ENCODE data around the gene PDXK. TPM values are rescaled to one million over a fixed set of nuclear protein-coding genes. Genes with fewer than 3 reads are reported as not detected.

Gene PDXK
- total RNA-seq, 1 donor from 2014 or later, result 12.5 TPM

- no peaks in the 10 kb centered on the region for H3K9me3 ChIP-seq (ENCODE audit: control insufficient read depth in 3 of 3, low read length in 3 of 3)
- no peak overlapping the region for H3K4me3 ChIP-seq (ENCODE audit: low read length in 3 of 3)
- no peaks in the 10 kb centered on the region for H3K27me3 ChIP-seq (ENCODE audit: control insufficient read depth in 3 of 3, insufficient read depth in 3 of 3, low read length in 3 of 3)
- H3K9ac ChIP-seq (ENCODE audit: low read depth in 1 of 3, low read length in 3 of 3), result no peak overlapping the region
- H3K4me1 ChIP-seq (ENCODE audit: control insufficient read depth in 3 of 3, insufficient read depth in 3 of 3, low read length in 3 of 3), result no peaks in the 10 kb centered on the region
- H3K27ac ChIP-seq (ENCODE audit: low read depth, low read length), result no peak overlapping the region
- peaks cover 72 to 86% (median 72%) of the 10 kb centered on the region in 3 donors for H3K36me3 ChIP-seq (ENCODE audit: control insufficient read depth in 3 of 3, insufficient read depth in 3 of 3, low read length in 3 of 3)
Measured at GRCh38 chr21:43801006-43801783, 82.3 kb downstream of the PDXK start.

- Histone ChIP-seq H3K27me3 (ENCODE audit: control insufficient read depth in 3 of 3, insufficient read depth in 3 of 3, low read length in 3 of 3) (no peaks in the 10 kb centered on the region), H3K27ac (ENCODE audit: low read depth, low read length) (no peak overlapping the region), H3K9ac (ENCODE audit: low read depth in 1 of 3, low read length in 3 of 3) (no peak overlapping the region), H3K4me1 (ENCODE audit: control insufficient read depth in 3 of 3, insufficient read depth in 3 of 3, low read length in 3 of 3) (no peaks in the 10 kb centered on the region), H3K4me3 (ENCODE audit: low read length in 3 of 3) (no peak overlapping the region), H3K36me3 (ENCODE audit: control insufficient read depth in 3 of 3, insufficient read depth in 3 of 3, low read length in 3 of 3) (peaks cover 56 to 72% (median 56%) of the 10 kb centered on the region in 3 donors), H3K9me3 (ENCODE audit: control insufficient read depth in 3 of 3, low read length in 3 of 3) (no peaks in the 10 kb centered on the region)
Measured at GRCh38 chr21:43802713-43803313, 83.9 kb downstream of the PDXK start.

- no peaks in the 10 kb centered on the region for H3K9me3 ChIP-seq (ENCODE audit: control insufficient read depth in 3 of 3, low read length in 3 of 3)
- no peaks in the 10 kb centered on the region for H3K27me3 ChIP-seq (ENCODE audit: control insufficient read depth in 3 of 3, insufficient read depth in 3 of 3, low read length in 3 of 3)
- no peaks in the 10 kb centered on the region for H3K4me1 ChIP-seq (ENCODE audit: control insufficient read depth in 3 of 3, insufficient read depth in 3 of 3, low read length in 3 of 3)
- peaks cover 47 to 65% (median 48%) of the 10 kb centered on the region in 3 donors for H3K36me3 ChIP-seq (ENCODE audit: control insufficient read depth in 3 of 3, insufficient read depth in 3 of 3, low read length in 3 of 3)
- no peak overlapping the region for H3K9ac ChIP-seq (ENCODE audit: low read depth in 1 of 3, low read length in 3 of 3)
- no peak overlapping the region for H3K27ac ChIP-seq (ENCODE audit: low read depth, low read length)
- no peak overlapping the region for H3K4me3 ChIP-seq (ENCODE audit: low read length in 3 of 3)
Measured at GRCh38 chr21:43803558-43804300, 84.8 kb downstream of the PDXK start.

- no peak overlapping the region for H3K27ac ChIP-seq (ENCODE audit: low read depth, low read length)
- H3K36me3 ChIP-seq (ENCODE audit: control insufficient read depth in 3 of 3, insufficient read depth in 3 of 3, low read length in 3 of 3), result peaks cover 32 to 49% (median 34%) of the 10 kb centered on the region in 3 donors
- H3K4me3 ChIP-seq (ENCODE audit: low read length in 3 of 3), result no peak overlapping the region
- no peaks in the 10 kb centered on the region for H3K27me3 ChIP-seq (ENCODE audit: control insufficient read depth in 3 of 3, insufficient read depth in 3 of 3, low read length in 3 of 3)
- peaks cover 0 to 2% (median under 1%) of the 10 kb centered on the region in 3 donors for H3K4me1 ChIP-seq (ENCODE audit: control insufficient read depth in 3 of 3, insufficient read depth in 3 of 3, low read length in 3 of 3)
- no peak overlapping the region for H3K9ac ChIP-seq (ENCODE audit: low read depth in 1 of 3, low read length in 3 of 3)
- no peaks in the 10 kb centered on the region for H3K9me3 ChIP-seq (ENCODE audit: control insufficient read depth in 3 of 3, low read length in 3 of 3)
Measured at GRCh38 chr21:43805275-43805800, 86.4 kb downstream of the PDXK start.

- H3K27me3 ChIP-seq (ENCODE audit: control insufficient read depth in 3 of 3, insufficient read depth in 3 of 3, low read length in 3 of 3), result no peaks in the 10 kb centered on the region
- peaks cover 7 to 11% (median 8%) of the 10 kb centered on the region in 3 donors for H3K4me1 ChIP-seq (ENCODE audit: control insufficient read depth in 3 of 3, insufficient read depth in 3 of 3, low read length in 3 of 3)
- no peak overlapping the region for H3K27ac ChIP-seq (ENCODE audit: low read depth, low read length)
- H3K9me3 ChIP-seq (ENCODE audit: control insufficient read depth in 3 of 3, low read length in 3 of 3), result no peaks in the 10 kb centered on the region
- peaks cover 23 to 41% (median 26%) of the 10 kb centered on the region in 3 donors for H3K36me3 ChIP-seq (ENCODE audit: control insufficient read depth in 3 of 3, insufficient read depth in 3 of 3, low read length in 3 of 3)
- H3K4me3 ChIP-seq (ENCODE audit: low read length in 3 of 3), result no peak overlapping the region
- H3K9ac ChIP-seq (ENCODE audit: low read depth in 1 of 3, low read length in 3 of 3), result no peak overlapping the region
Measured at GRCh38 chr21:43806017-43806710, 87.2 kb downstream of the PDXK start.

- peaks cover 19 to 24% (median 23%) of the 10 kb centered on the region in 3 donors for H3K4me1 ChIP-seq (ENCODE audit: control insufficient read depth in 3 of 3, insufficient read depth in 3 of 3, low read length in 3 of 3)
- H3K9ac ChIP-seq (ENCODE audit: low read depth in 1 of 3, low read length in 3 of 3), result no peak overlapping the region
- H3K27me3 ChIP-seq (ENCODE audit: control insufficient read depth in 3 of 3, insufficient read depth in 3 of 3, low read length in 3 of 3), result no peaks in the 10 kb centered on the region
- H3K27ac ChIP-seq (ENCODE audit: low read depth, low read length), result no peak overlapping the region
- peaks cover 3 to 19% (median 6%) of the 10 kb centered on the region in 3 donors for H3K36me3 ChIP-seq (ENCODE audit: control insufficient read depth in 3 of 3, insufficient read depth in 3 of 3, low read length in 3 of 3)
- H3K4me3 ChIP-seq (ENCODE audit: low read length in 3 of 3), result no peak overlapping the region
- H3K9me3 ChIP-seq (ENCODE audit: control insufficient read depth in 3 of 3, low read length in 3 of 3), result no peaks in the 10 kb centered on the region
Measured at GRCh38 chr21:43808367-43808766, 89.4 kb downstream of the PDXK start.

- Histone ChIP-seq H3K27ac (ENCODE audit: low read depth, low read length) (no peak overlapping the region), H3K36me3 (ENCODE audit: control insufficient read depth in 3 of 3, insufficient read depth in 3 of 3, low read length in 3 of 3) (peaks cover 0 to 15% (median 4%) of the 10 kb centered on the region in 3 donors), H3K9me3 (ENCODE audit: control insufficient read depth in 3 of 3, low read length in 3 of 3) (no peaks in the 10 kb centered on the region), H3K4me1 (ENCODE audit: control insufficient read depth in 3 of 3, insufficient read depth in 3 of 3, low read length in 3 of 3) (peaks cover 19 to 24% (median 23%) of the 10 kb centered on the region in 3 donors), H3K9ac (ENCODE audit: low read depth in 1 of 3, low read length in 3 of 3) (no peak overlapping the region), H3K4me3 (ENCODE audit: low read length in 3 of 3) (no peak overlapping the region), H3K27me3 (ENCODE audit: control insufficient read depth in 3 of 3, insufficient read depth in 3 of 3, low read length in 3 of 3) (no peaks in the 10 kb centered on the region)
Measured at GRCh38 chr21:43808832-43809251, 89.9 kb downstream of the PDXK start.

GRCh38 chr21:43809346-43809799 lies 90.4 kb downstream of the PDXK start:
- Histone ChIP-seq H3K36me3 (ENCODE audit: control insufficient read depth in 3 of 3, insufficient read depth in 3 of 3, low read length in 3 of 3) (peaks cover 0 to 10% (median under 1%) of the 10 kb centered on the region in 3 donors), H3K27me3 (ENCODE audit: control insufficient read depth in 3 of 3, insufficient read depth in 3 of 3, low read length in 3 of 3) (no peaks in the 10 kb centered on the region), H3K9me3 (ENCODE audit: control insufficient read depth in 3 of 3, low read length in 3 of 3) (no peaks in the 10 kb centered on the region), H3K4me1 (ENCODE audit: control insufficient read depth in 3 of 3, insufficient read depth in 3 of 3, low read length in 3 of 3) (peaks cover 19 to 24% (median 23%) of the 10 kb centered on the region in 3 donors), H3K9ac (ENCODE audit: low read depth in 1 of 3, low read length in 3 of 3) (no peak overlapping the region), H3K27ac (ENCODE audit: low read depth, low read length) (no peak overlapping the region), H3K4me3 (ENCODE audit: low read length in 3 of 3) (no peak overlapping the region)

- H3K4me3 ChIP-seq (ENCODE audit: low read length in 3 of 3), result no peak overlapping the region
- no peaks in the 10 kb centered on the region for H3K9me3 ChIP-seq (ENCODE audit: control insufficient read depth in 3 of 3, low read length in 3 of 3)
- H3K4me1 ChIP-seq (ENCODE audit: control insufficient read depth in 3 of 3, insufficient read depth in 3 of 3, low read length in 3 of 3), result peaks cover 19 to 24% (median 23%) of the 10 kb centered on the region in 3 donors
- H3K36me3 ChIP-seq (ENCODE audit: control insufficient read depth in 3 of 3, insufficient read depth in 3 of 3, low read length in 3 of 3), result peaks cover 0 to 7% (median 0%) of the 10 kb centered on the region in 3 donors
- H3K9ac ChIP-seq (ENCODE audit: low read depth in 1 of 3, low read length in 3 of 3), result peak overlapping the region in 1 of 3 donors; percentile 3
- H3K27ac ChIP-seq (ENCODE audit: low read depth, low read length), result no peak overlapping the region
- H3K27me3 ChIP-seq (ENCODE audit: control insufficient read depth in 3 of 3, insufficient read depth in 3 of 3, low read length in 3 of 3), result no peaks in the 10 kb centered on the region
Measured at GRCh38 chr21:43809853-43810504, 91.0 kb downstream of the PDXK start.
